SKM-1 (cell line): ENCODE measurements around the gene PLAGL1.
"Not testable (repeated sequence)": the region's sequence is repeated elsewhere in the genome, so short reads cannot be mapped to it uniquely, and the experiment has no call there.

Experiments used
- DNase-seq: peaks from one replicate; lab custom pipeline; 2025; ENCODE audit not compliant: unreplicated experiment; lab: John Stamatoyannopoulos, UW

PLAGL1 gene

DNA sequence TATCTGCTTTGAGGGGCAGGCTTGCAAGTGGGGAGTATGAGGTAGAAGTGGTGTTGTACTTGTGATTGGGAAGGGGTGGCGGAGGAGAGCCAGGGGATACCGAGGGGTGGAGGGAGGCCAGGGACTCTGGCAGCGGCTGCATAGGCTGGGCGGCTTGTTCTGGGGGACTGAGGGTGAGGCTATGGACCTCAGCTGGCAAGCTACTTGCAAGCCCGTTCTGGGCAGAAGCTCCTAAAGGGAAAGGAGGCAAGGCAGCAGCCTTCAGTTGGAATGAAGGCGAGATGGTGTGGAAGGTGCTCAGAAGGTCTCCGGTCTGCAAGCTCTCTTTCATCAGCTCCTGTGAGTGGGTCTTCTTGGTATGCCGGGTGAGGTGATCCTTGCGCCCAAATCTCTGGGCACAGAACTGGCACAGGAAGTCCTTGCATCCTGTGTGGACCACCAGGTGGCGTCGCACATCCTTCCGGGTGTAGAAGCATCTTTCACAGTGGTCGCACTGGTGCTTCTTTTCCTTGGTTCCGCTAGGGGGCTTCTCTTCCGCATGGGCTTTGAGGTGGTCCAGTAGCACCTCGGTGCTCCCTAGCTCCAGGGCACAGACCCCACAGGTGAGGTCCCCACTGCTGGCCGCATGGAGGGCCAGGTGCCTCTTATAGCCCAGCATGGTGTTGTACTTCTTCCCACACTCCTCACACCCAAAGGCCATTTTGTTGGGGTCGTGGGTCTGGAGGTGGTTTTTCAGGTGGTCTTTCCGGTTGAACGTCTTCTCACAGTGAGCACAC is 66.0 kb downstream of the PLAGL1 start:
- DNase-seq, result no peak

DNA sequence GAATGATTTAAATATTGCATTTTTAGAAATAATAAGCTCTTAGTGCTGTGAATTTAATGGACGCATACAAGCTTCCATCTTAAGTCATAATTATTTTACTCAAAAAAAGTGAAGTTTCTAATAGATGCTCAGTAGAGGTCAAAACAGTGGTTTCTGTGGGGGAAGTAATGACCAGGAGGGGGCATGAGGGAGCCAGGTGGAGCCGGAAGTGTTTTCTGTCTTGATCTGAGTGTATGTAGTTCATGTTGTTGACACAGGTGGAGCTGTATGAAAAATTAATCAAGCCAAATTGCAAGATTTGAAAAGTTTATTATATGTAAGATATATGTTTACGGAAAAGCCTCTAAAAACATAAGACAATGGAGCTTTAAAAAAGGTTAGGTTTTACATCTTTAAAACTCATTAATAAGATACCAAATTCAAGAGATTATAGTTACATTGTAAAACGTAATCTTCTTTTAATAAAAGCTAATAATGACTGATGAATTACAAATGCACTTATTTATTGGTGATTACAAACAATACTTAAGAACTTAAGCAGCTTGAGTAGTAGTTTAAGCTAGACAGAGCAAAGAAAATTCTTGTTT is 68.0 kb downstream of the PLAGL1 start:
- DNase-seq, result peak; percentile 64

- no peak for DNase-seq
These were observed 68.7 kb downstream of the PLAGL1 start for GRCh38 chr6:143939364-143939763.

DNA sequence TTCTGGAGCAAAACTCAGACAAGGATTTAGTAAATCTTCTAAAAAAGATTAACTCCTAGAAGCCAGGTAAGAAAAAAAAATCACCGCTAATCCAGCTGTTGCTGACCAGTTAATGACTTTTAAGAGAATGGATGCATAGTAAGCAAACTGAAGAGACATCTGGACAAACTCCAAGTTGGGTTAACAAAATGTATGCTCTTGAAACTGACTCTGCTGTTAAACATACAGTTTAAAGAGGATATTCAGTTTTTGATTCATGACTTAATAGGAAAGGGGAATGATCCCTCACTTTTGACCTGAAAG is 70.4 kb downstream of the PLAGL1 start:
- no peak for DNase-seq

- DNase-seq, result no peak
These were observed 71.0 kb downstream of the PLAGL1 start for GRCh38 chr6:143936778-143937667.

GRCh38 chr6:143936347-143936746 is 71.7 kb downstream of the PLAGL1 start:
- no peak for DNase-seq

DNA sequence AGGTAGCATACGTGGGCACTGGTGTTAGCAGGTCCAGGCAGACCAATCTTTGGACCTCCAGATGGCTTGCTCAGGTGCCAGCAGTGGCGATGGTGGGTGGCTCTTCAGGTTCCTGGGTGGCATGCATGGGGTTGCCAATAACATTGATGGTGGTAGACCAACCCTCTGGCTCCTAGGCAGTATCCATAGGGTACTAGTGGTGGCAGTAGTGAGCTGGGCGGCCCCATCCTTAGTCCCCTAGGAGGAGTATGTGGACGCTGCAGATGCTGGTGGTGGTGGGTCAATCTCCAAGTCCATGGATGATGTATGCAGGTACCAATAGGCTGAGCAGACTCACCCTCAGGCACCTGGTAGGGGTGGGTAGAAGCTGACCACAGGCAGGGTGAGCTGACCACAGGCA is 73.2 kb downstream of the PLAGL1 start:
- no peak for DNase-seq

DNA sequence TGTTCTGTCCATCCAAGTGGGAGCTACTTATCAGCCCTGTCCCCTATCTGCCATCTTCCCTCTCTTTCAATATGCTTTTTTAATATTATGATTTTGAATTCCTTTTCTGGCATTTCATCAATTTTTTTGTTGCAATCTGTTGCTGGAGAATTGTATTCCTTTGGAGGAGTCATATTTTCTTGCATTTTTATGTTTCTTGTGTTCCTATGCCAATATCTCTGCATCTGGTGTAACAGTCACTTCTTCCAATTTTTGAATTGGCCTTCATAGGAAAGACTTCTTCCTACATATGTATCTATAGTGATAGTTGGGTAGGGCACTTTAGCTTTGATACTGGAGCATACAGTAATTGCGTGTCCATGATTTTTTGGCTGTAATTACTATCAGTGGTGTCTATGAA is 73.7 kb downstream of the PLAGL1 start:
- no peak for DNase-seq

DNA sequence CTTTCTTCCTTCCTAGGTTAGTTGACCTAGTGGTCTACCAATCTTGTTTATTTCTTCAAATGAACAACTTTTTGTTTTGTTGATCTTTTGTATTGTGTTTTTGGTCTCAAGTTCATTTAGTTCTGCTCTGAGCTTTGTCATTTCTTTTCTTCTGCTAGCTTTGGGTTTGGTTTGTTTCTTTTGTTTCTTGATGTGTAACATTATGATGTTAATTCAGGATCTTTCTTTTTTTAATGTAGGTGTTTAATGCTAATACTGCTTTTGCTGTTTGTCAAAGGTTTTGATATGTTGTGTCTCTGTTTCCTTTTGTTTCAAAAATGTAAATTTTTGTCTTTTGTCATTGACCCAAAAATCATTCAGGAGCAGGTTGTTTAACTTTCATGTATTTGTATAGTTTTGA is 78.1 kb downstream of the PLAGL1 start:
- DNase-seq, result no peak

DNA sequence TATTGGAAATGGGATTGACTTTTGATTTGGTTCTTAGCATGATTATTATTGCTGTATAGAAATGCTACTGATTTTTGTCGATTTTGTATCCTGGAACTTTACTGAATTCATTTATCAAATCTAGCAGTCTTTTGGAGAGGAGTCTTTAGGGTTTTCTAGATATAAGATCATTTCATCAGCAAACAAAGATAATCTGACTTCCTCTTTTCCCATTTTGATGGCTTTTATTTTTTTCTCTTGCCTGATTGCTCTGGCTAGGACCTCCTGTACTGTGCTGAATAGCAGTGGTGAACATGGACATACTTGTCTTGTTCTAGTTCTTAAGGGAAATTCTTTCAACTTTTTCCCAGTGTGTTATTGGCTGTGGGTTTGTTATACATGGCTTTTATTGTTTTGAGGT is 79.2 kb downstream of the PLAGL1 start:
- DNase-seq, result no peak

GRCh38 chr6:143917026-143917425 is 91.0 kb downstream of the PLAGL1 start:
- not testable (repeated sequence) for DNase-seq

- no peak for DNase-seq
These were observed 95.4 kb downstream of the PLAGL1 start for GRCh38 chr6:143912671-143913070.

DNA sequence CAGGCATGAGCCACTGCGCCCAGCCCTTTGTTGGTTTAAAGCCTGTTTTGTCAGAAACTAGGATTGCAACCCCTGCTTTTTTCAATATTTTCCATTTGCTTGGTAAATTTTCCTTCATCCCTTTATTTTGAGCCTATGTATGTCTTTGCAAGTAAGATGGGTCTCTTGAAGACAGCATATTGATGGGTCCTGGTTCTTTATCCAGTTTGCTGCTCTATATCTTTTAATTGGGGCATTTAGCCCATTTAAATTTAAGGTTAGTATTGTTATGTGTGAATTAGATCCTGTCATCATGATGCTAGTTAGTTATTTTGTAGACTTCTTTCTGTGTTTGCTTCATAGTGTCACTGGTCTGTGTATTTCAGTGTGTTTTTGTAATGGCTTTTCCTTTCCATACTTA is 97.0 kb downstream of the PLAGL1 start:
- no peak for DNase-seq

DNA sequence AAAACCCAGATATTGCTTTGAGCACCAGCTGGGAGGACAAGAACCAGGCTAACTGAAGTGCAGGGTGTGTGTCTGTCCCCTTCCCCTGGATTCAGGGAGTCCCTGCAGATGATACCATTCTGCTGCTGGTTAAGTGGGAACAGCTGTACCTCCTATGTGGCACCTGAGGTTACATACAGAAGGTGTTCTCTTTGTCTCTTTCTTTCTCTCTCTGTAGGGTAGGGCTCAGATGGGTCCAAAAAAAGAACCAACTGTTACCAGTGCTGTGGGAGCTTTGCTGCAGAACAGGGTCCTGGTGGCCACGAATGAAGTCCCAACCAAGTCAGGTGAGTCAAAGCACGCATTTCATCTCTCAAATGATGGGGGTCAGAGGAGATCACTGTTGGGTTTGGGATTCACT is 105.2 kb downstream of the PLAGL1 start:
- no peak for DNase-seq

DNA sequence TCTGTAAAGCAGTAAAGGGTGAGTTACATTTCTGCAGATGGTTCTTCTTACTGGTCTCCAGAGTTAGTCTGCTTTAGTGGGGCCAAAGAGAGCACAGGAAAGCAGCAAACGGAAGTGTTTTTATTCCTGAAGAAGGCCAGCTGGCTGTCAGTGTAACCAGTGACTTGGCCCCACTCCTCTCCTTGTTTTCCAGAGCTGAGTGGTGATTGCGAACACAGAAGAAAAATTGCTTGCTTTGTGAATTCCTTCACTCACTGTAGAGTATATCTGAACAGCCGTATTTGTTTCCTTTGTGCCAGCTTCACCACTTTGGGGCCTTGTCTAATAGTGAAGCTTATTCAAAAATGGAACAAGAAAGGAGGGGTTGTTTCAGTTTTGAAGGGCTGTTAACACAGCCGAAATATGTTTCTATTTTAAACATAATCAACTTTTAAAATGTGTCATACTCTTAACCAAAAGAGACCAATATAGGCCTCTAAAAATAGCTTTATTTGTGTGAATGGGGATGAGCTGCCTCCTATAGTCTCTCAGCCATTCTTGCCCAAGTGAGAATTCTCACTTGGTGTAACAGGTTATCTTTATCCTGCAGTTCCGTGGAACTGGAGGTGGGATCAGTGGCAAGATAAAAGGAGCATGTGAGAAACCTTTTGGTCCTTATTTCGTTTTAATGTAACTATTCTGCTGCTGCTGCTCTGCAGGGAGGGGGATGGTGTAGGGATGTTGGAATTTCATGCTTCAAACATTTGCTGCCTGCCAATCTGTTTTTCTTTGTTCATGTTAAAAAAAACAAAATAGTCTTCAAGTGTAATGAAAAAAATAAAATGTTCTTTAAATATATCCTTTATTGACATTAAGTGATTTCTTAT is 105.9 kb downstream of the PLAGL1 start:
- DNase-seq, result no peak

- no peak for DNase-seq
These were observed 107.7 kb downstream of the PLAGL1 start for GRCh38 chr6:143900358-143900757.

- no peak for DNase-seq
These were observed 111.8 kb downstream of the PLAGL1 start for GRCh38 chr6:143896126-143896860.

GRCh38 chr6:143894655-143895054 is 113.4 kb downstream of the PLAGL1 start:
- DNase-seq, result no peak
